ENCODE measurements around the gene TALDO1. TPM values are rescaled to one million over a fixed set of nuclear protein-coding genes. Genes with fewer than 3 reads are reported as not detected.

TALDO1 gene
- polyA plus RNA-seq, 1 of the 3 experiments (the other 2 are of a cell fraction): 103 TPM

DNA sequence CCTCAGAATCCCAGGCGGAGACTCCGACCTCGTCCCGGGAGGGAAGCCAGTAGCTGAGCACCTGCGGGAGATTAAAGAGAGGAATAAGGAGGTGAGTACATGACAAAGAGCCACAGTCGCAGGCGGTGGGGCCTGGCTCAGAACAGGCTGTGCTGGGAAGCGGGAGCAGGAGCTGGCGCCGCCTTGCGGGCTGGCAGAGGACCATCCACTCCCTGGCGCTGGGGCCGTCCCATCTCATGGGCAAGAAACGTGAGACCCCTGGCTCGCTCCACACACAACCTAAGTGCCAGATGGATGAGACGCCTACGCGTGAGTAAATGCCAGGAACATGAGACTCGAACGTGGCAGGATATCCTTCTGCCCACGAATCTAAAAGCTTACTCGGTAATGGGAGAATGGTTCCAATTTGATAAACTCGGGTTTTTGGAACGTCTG lies 36.3 kb downstream of the TALDO1 start (continued):
- TF ChIP-seq, protein P1, sequence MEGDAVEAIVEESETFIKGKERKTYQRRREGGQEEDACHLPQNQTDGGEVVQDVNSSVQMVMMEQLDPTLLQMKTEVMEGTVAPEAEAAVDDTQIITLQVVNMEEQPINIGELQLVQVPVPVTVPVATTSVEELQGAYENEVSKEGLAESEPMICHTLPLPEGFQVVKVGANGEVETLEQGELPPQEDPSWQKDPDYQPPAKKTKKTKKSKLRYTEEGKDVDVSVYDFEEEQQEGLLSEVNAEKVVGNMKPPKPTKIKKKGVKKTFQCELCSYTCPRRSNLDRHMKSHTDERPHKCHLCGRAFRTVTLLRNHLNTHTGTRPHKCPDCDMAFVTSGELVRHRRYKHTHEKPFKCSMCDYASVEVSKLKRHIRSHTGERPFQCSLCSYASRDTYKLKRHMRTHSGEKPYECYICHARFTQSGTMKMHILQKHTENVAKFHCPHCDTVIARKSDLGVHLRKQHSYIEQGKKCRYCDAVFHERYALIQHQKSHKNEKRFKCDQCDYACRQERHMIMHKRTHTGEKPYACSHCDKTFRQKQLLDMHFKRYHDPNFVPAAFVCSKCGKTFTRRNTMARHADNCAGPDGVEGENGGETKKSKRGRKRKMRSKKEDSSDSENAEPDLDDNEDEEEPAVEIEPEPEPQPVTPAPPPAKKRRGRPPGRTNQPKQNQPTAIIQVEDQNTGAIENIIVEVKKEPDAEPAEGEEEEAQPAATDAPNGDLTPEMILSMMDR (IDR thresholded peaks at IDR 0.05): peak; percentile 84
- no peak for TF ChIP-seq YY1 (IDR thresholded peaks at IDR 0.05; ENCODE audit: low read depth)
- TF ChIP-seq GATA2 (CRISPR knock-in tag; IDR thresholded peaks at IDR 0.05): no peak
- TF ChIP-seq, protein P2, sequence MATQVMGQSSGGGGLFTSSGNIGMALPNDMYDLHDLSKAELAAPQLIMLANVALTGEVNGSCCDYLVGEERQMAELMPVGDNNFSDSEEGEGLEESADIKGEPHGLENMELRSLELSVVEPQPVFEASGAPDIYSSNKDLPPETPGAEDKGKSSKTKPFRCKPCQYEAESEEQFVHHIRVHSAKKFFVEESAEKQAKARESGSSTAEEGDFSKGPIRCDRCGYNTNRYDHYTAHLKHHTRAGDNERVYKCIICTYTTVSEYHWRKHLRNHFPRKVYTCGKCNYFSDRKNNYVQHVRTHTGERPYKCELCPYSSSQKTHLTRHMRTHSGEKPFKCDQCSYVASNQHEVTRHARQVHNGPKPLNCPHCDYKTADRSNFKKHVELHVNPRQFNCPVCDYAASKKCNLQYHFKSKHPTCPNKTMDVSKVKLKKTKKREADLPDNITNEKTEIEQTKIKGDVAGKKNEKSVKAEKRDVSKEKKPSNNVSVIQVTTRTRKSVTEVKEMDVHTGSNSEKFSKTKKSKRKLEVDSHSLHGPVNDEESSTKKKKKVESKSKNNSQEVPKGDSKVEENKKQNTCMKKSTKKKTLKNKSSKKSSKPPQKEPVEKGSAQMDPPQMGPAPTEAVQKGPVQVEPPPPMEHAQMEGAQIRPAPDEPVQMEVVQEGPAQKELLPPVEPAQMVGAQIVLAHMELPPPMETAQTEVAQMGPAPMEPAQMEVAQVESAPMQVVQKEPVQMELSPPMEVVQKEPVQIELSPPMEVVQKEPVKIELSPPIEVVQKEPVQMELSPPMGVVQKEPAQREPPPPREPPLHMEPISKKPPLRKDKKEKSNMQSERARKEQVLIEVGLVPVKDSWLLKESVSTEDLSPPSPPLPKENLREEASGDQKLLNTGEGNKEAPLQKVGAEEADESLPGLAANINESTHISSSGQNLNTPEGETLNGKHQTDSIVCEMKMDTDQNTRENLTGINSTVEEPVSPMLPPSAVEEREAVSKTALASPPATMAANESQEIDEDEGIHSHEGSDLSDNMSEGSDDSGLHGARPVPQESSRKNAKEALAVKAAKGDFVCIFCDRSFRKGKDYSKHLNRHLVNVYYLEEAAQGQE (IDR thresholded peaks at IDR 0.05; ENCODE audit: low read depth, low read length): 0 out of 2 replicates have a peak, but pooled peaks have one; percentile 12
- TF ChIP-seq CHD2 (IDR thresholded peaks at IDR 0.05; ENCODE audit: low read length, partially characterized antibody): peak; percentile 51
- no peak for TF ChIP-seq JUND (IDR thresholded peaks at IDR 0.05)

DNA sequence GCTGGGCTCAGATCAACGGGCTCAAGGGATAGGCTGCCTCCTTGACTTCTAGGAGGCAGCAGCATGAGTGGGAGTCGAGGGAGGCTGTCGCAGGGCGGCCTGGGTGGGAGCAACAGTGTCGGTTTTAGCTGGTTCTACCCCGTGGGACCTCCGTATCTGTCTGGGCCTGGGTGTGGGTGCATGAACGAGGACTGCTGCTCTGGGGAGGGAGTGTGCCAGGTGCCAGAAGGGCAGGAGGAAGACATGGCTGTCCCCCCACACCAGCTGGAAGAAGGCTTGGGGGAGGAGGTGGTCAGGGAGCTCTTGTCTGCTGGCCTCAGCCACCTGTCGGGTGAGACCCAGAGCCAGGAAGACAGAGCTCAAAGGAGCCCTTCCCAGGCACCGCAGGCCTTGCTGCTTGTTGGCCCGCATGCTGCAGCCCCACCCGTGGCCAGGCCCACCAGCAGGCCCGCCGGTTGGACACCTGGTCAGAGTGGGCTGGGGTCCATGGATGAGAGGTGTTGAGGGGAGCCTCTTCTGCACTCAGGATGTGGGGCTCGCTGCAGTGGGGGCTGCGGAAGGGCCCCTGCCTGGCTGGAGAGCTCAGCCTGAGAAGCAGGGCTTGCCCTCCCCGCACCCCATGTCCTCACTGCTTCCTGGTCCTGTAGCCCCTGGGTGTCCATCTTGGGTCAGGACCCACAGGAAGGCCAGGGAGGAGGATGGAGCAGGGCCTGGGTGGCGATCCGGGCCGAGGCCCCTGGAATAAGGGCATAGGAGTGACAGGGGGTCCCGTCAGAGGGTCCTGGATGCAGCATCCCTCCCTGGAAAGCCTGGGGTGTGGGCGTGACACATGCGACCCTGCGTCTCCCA lies 39.2 kb downstream of the TALDO1 start:
- Histone ChIP-seq H3F3A (replicated peaks; ENCODE audit: insufficient read depth) (peaks cover 21% of the 10 kb centered on the region), H3K4me2 (no peak overlapping the region), H3K9ac (no peak overlapping the region), H3K9me2 (no peaks in the 10 kb centered on the region), H3K27me3 (ENCODE audit: insufficient read depth) (no peaks in the 10 kb centered on the region), H3K79me2 (ENCODE audit: insufficient read depth) (no peaks in the 10 kb centered on the region), H4K20me1 (ENCODE audit: insufficient read depth) (no peaks in the 10 kb centered on the region), H3K9me3 (no peaks in the 10 kb centered on the region), H3K27ac (ENCODE audit: low read depth in 2 of 2, low read length in 1 of 2) (no peak overlapping the region), H3K36me3 (replicated peaks in 1 of 2; ENCODE audit: control insufficient read depth in 1 of 2, insufficient read depth in 2 of 2, low read length in 1 of 2) (peaks cover 0 to 7% of the 10 kb centered on the region in 2 experiments), H2AFZ (ENCODE audit: low read depth) (no peak overlapping the region), H3K4me1 (ENCODE audit: control insufficient read depth in 1 of 2, insufficient read depth in 2 of 2, low read depth in 1 of 2, low read length in 1 of 2) (peaks cover 9 to 20% of the 10 kb centered on the region in 2 experiments; a peak in 3 of 4 replicates), H3K4me3 (ENCODE audit: low read depth in 2 of 2, low read length in 1 of 2) (no peak overlapping the region)
- POLR2A ChIA-PET: interaction anchor here (1.0 to 1.2 kb wide), 3 partner anchors 9 to 343 kb away, joined by 3 to 4 read pairs (median 3); partner anchors contain the start of gene GATD1
- 85% methylated on average over 11 of the region's 24 CpGs for WGBS (ENCODE audit: low lambda C conversion rate)
- TF ChIP-seq, protein P3, sequence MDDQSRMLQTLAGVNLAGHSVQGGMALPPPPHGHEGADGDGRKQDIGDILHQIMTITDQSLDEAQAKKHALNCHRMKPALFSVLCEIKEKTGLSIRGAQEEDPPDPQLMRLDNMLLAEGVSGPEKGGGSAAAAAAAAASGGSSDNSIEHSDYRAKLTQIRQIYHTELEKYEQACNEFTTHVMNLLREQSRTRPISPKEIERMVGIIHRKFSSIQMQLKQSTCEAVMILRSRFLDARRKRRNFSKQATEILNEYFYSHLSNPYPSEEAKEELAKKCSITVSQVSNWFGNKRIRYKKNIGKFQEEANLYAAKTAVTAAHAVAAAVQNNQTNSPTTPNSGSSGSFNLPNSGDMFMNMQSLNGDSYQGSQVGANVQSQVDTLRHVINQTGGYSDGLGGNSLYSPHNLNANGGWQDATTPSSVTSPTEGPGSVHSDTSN (IDR thresholded peaks at IDR 0.05): peak; percentile 4; the same call in 1 of the 2 replicates
- TF ChIP-seq ELF1 (IDR thresholded peaks at IDR 0.05) (no peak), POLR2AphosphoS5 (IDR thresholded peaks at IDR 0.05; ENCODE audit: low read depth, low read length) (0 out of 2 replicates have a peak, but pooled peaks have one; percentile 22), RFX5 (IDR thresholded peaks at IDR 0.05; ENCODE audit: low read length) (no peak)
- CTCF ChIA-PET: no interaction called here
- no peak for DNase-seq

All from SK-N-SH (cell line).